Heart left ventricle (tissue), 16 donors: ENCODE measurements around the gene TAPBPL. TPM values are rescaled to one million over a fixed set of nuclear protein-coding genes. Genes with fewer than 3 reads are reported as not detected.

ENCODE experiments used
- ATAC-seq, 4 donors: fragments of 200-7000 bp; cut with Tn5 transposase; one replicate each; pipeline ENCODE4 v1.9.1; 2020 to 2022; ENCODE audit warnings: moderate library complexity in 4 of 4, mild to moderate bottlenecking in 3 of 4, moderate number of reproducible peaks in 1 of 4
- DNase-seq, 5 donors: peaks; one replicate each; pipeline ENCODE4 v3.0.0-alpha.2; 2020
- H3K27ac ChIP-seq, 12 donors: fragments of 200-600 bp; sonication (generic) in 4 of 12; one replicate each; pipeline versions ENCODE4 v1.5.0 to v1.8.0; 2016 to 2022; ENCODE audit warnings: mild to moderate bottlenecking in 2 of 12
- H3K27me3 ChIP-seq, 9 donors: fragments of 200-600 bp; sonication (generic) in 2 of 9; one replicate each; pipeline versions ENCODE4 v1.5.1 to v1.8.0; 2016 to 2022; ENCODE audit warnings: mild to moderate bottlenecking in 3 of 9
- H3K36me3 ChIP-seq, 9 donors: fragments of 200-600 bp; sonication (generic) in 2 of 9; one replicate each; pipeline versions ENCODE4 v1.5.0 to v1.8.0; 2018 to 2022; ENCODE audit warnings: mild to moderate bottlenecking in 2 of 9
- H3K4me1 ChIP-seq, 12 donors: fragments of 200-600 bp; sonication (generic) in 4 of 12; one replicate each; pipeline versions ENCODE4 v1.5.0 to v1.8.0; 2016 to 2022; ENCODE audit warnings: mild to moderate bottlenecking in 3 of 12
- H3K4me3 ChIP-seq, 12 donors: fragments of 200-600 bp; sonication (generic) in 4 of 12; one replicate each; pipeline versions ENCODE4 v1.5.0 to v1.8.0; 2017 to 2022; ENCODE audit warnings: mild to moderate bottlenecking in 9 of 12, moderate library complexity in 4 of 12
- H3K9me3 ChIP-seq, 12 donors: fragments of 200-600 bp; sonication (generic) in 4 of 12; one replicate each; pipeline versions ENCODE4 v1.5.0 to v1.8.0; 2016 to 2022; ENCODE audit warnings: mild to moderate bottlenecking in 1 of 12
- CTCF ChIP-seq, 12 donors: fragments of 200-600 bp; sonication (generic) in 4 of 12; IDR thresholded peaks; one replicate each; pipeline versions ENCODE4 v1.5.0 to v1.8.0; 2018 to 2022; ENCODE audit warnings: antibody characterized with exemption in 12 of 12, mild to moderate bottlenecking in 5 of 12
- POLR2A ChIP-seq, 2 donors: fragments of 450-650 bp; IDR thresholded peaks; one replicate each; pipeline ENCODE4 v1.6.1; 2017; ENCODE audit warnings: antibody characterized with exemption in 2 of 2, mild to moderate bottlenecking in 2 of 2, moderate library complexity in 2 of 2
- WGBS, 4 donors: extraction: QIAGEN DNeasy Blood & Tissue Kit in 2 of 4; methylation state at CpG; one replicate each; pipeline versions ENCODE4 v1.1.5 to v1.1.7; 2013 to 2018; 5-methylcytosine and 5-hydroxymethylcytosine counted together
- intact Hi-C, 10 donors: fragments of 100-400 bp; cut with DNase I; formaldehyde crosslinking; loops; one replicate each; pipeline versions ENCODE4 v1.11.1 to v1.14.2; 2022
- polyA plus RNA-seq, 2 donors: library from polyadenylated mRNA; stranded (reverse); fragments of 200-250 nt; gene quantifications; one replicate each; pipeline ENCODE4 v1.2.3, GENCODE V29; 2013
- total RNA-seq, 9 donors: library from RNA; depleted of rRNA in 2 of 9; stranded (reverse); fragments of >200 nt in 2 of 9; fragmentation: NEBNext Ultra II Directional in 3 of 9; extraction: Animal tissue kit (Norgen Biotek cat#: 25700) in 3 of 9; gene quantifications; one replicate each; pipeline versions ENCODE4 v1.1.0 to v1.2.4, GENCODE V29; 2016 to 2023
- donor health status: ischemic (EF 13 %, LVEDD 7.1; RV severe dilation, severe dysfunction).
- donor health status: healthy with polysubstance abuse.
- donor health status: DM: no; HTN: yes; CAD: no.
- donor health status: DM: no; HTN: no; CAD: no.
- donor health status: ischemic (EF 25% LVEDD 6.9; RV normal size, moderate dysfunction).
- donor health status: ischemic (EF 25% LVEDD 5.7; RV mildly dilated, moderate dysfunction).
- donor health status: healthy.
- donor health status: DM: yes; HTN: yes; CAD: no.
- donor health status: ischemic (EF 35%, LVEDD 5.7; RV mildly dilated, moderate dysfunction).
- donor health status: nonischemic (EF 11% LVEDD 7.7; RV severe dilation, severe dysfunction).
- donor health status: DM: yes; HTN: yes; CAD: no.
- donor health status: PGD.
- donor health status: ischemic (EF 29% LVEDD 5.4; RV normal size, mild dysfunction).
- donor health status: nonischemic (EF 23%, LVEDD 6.1; RV moderate dilation, normal function).

Gene TAPBPL
- total and polyA plus RNA-seq, 11 donors, result 5.4 to 55.6 (median 13.9) TPM

- WGBS, 4 donors, result 54 to 66% (median 61%) methylated on average over 6 of the region's 6 CpGs
- H3K27ac ChIP-seq, result peak overlapping the region in 4 of 12 donors; percentile 2 to 83 (median 20)
- DNase-seq, result no peak
- intact Hi-C loops, result loop anchor here in 9 of 10 donors (5.0 to 10.0 kb wide), 4 partner anchors 68 to 144 kb away; no protein-coding TSS in a partner anchor
- peaks cover 0 to 54% (median 19%) of the 10 kb centered on the region in 12 donors for H3K4me1 ChIP-seq
- H3K27me3 ChIP-seq, result no peaks in the 10 kb centered on the region
- ATAC-seq, result no peak
- peak overlapping the region in 8 of 12 donors; percentile 61 to 86 (median 72) for H3K4me3 ChIP-seq
- peaks cover 0 to 30% (median 18%) of the 10 kb centered on the region in 9 donors for H3K36me3 ChIP-seq
- TF ChIP-seq POLR2A (IDR thresholded peaks at IDR 0.05), result no peak
- TF ChIP-seq CTCF (IDR thresholded peaks at IDR 0.05), result no peak
- no peaks in the 10 kb centered on the region for H3K9me3 ChIP-seq
These were observed 17.2 kb downstream of the TAPBPL start for GRCh38 chr12:6469092-6469491.

- no peaks in the 10 kb centered on the region for H3K27me3 ChIP-seq
These were observed 17.9 kb downstream of the TAPBPL start for GRCh38 chr12:6469609-6470374.

GRCh38 chr12:6470375-6471163, 18.7 kb downstream of the TAPBPL start, which contains the start of gene VAMP1:
Gene VAMP1, minus strand, starts transcription at chr12:6470677. Its CDS starts 146 bp downstream, at chr12:6470531.
- DNase-seq, result peak; percentile 98 to 99 (median 98)
- Histone ChIP-seq H3K4me3 (peak within 1 kb of the TSS; percentile 44 to 86 (median 71)), H3K4me1 (peaks cover 0 to 43% (median 19%) of the 10 kb centered on the region in 12 donors), H3K36me3 (peaks cover 0 to 17% (median 6%) of the 10 kb centered on the region in 9 donors), H3K27ac (peak within 1 kb of the TSS; percentile 25 to 91 (median 84)), H3K9me3 (no peaks in the 10 kb centered on the region), H3K27me3 (no peaks in the 10 kb centered on the region)
- TF ChIP-seq POLR2A (IDR thresholded peaks at IDR 0.05), result peak; percentile 97 to 100
- TF ChIP-seq CTCF (IDR thresholded peaks at IDR 0.05), result peak in 1 of 12 donors; percentile 2
- peak; percentile 97 to 99 (median 98) for ATAC-seq
- WGBS, 4 donors, result 0 to 2% (median 0%) methylated on average over 15 to 69 of the region's 69 CpGs
- intact Hi-C loops, result loop anchor here in 4 of 10 donors (1.0 to 5.0 kb wide), 6 partner anchors 18 to 67 kb away; partner anchors contain the start of genes MRPL51 (in 2 of the 4), GAPDH (in 1 of the 4) and TAPBPL (in 1 of the 4)

More at GRCh38 chr12:6469609-6470374, 17.9 kb downstream of the TAPBPL start:
- H3K4me1 ChIP-seq, result peaks cover 0 to 47% (median 19%) of the 10 kb centered on the region in 12 donors
- intact Hi-C loops, result loop anchor here in 9 of 10 donors (1.0 to 10.0 kb wide), 9 partner anchors 17 to 145 kb away; partner anchors contain the start of genes MRPL51 (in 2 of the 9), GAPDH (in 1 of the 9) and TAPBPL (in 1 of the 9)
- ATAC-seq (no peak), DNase-seq (no peak)
- H3K9me3 ChIP-seq, result no peaks in the 10 kb centered on the region
- WGBS, 4 donors, result 21 to 30% (median 24%) methylated on average over 15 to 16 of the region's 16 CpGs
- TF ChIP-seq CTCF (IDR thresholded peaks at IDR 0.05), result no peak
- TF ChIP-seq POLR2A (IDR thresholded peaks at IDR 0.05), result no peak
- H3K27ac ChIP-seq, result peak overlapping the region in 11 of 12 donors; percentile 81 to 91 (median 84)
- H3K4me3 ChIP-seq, result peak overlapping the region; percentile 44 to 86 (median 71)
- peaks cover 0 to 23% (median 11%) of the 10 kb centered on the region in 9 donors for H3K36me3 ChIP-seq
